HG02973 (cell line): ENCODE measurements around the gene EEF1AKMT3.

ENCODE experiments used
- ATAC-seq: cut with Tn5 transposase; IDR thresholded peaks from one replicate; pipeline ENCODE4 v1.9.1; 2021; ENCODE audit warnings: moderate library complexity; ENCODE audit not compliant: unreplicated experiment

Gene EEF1AKMT3

GRCh38 chr12:57782243-57782607, 9.8 kb downstream of the EEF1AKMT3 start:
- ATAC-seq, result peak; percentile 14

GRCh38 chr12:57782608-57783465, 10.4 kb downstream of the EEF1AKMT3 start, which contains the start of gene TSFM:
TSS of gene TSFM (plus strand) at chr12:57782787. CDS start at chr12:57782802, 15 bp downstream.
- ATAC-seq, result peak; percentile 74

GRCh38 chr12:57783466-57783801, 11.0 kb downstream of the EEF1AKMT3 start:
- no peak for ATAC-seq

GRCh38 chr12:57783861-57784260, 11.4 kb downstream of the EEF1AKMT3 start:
- ATAC-seq, result no peak

GRCh38 chr12:57793920-57794319, 21.5 kb downstream of the EEF1AKMT3 start:
- no peak for ATAC-seq

- ATAC-seq, result no peak
These were observed 22.9 kb downstream of the EEF1AKMT3 start for GRCh38 chr12:57795354-57795753.

GRCh38 chr12:57796996-57797395, 24.6 kb downstream of the EEF1AKMT3 start:
- ATAC-seq, result no peak

GRCh38 chr12:57797933-57798332, 25.5 kb downstream of the EEF1AKMT3 start:
- no peak for ATAC-seq

- ATAC-seq, result no peak
These were observed 28.6 kb downstream of the EEF1AKMT3 start for GRCh38 chr12:57800965-57801364.

- no peak for ATAC-seq
These were observed 30.2 kb downstream of the EEF1AKMT3 start for GRCh38 chr12:57802607-57803006.

GRCh38 chr12:57803319-57803893, 31.0 kb downstream of the EEF1AKMT3 start:
- no peak for ATAC-seq

GRCh38 chr12:57806677-57807076, 34.3 kb downstream of the EEF1AKMT3 start:
- ATAC-seq, result no peak

GRCh38 chr12:57807285-57807684, 34.9 kb downstream of the EEF1AKMT3 start:
- no peak for ATAC-seq

- ATAC-seq, result no peak
These were observed 35.9 kb downstream of the EEF1AKMT3 start for GRCh38 chr12:57808351-57808750.

GRCh38 chr12:57809425-57809824, 37.0 kb downstream of the EEF1AKMT3 start:
- no peak for ATAC-seq

- no peak for ATAC-seq
These were observed 38.0 kb downstream of the EEF1AKMT3 start for GRCh38 chr12:57810450-57810849.

- ATAC-seq, result no peak
These were observed 38.8 kb downstream of the EEF1AKMT3 start for GRCh38 chr12:57811028-57811755.

GRCh38 chr12:57813111-57813970, 40.9 kb downstream of the EEF1AKMT3 start:
- no peak for ATAC-seq

- no peak for ATAC-seq
These were observed 41.8 kb downstream of the EEF1AKMT3 start for GRCh38 chr12:57813971-57814772.
